Psoas muscle (tissue), 8 donors: Measurements from ENCODE around the gene PPP6C. TPM values are rescaled to one million over a fixed set of nuclear protein-coding genes. Genes with fewer than 3 reads are reported as not detected.
"Not testable (repeated sequence)": the region's sequence is repeated elsewhere in the genome, so short reads cannot be mapped to it uniquely, and the experiment has no call there.

Experiments used
- ATAC-seq, 4 donors: fragments of 200-7000 bp; cut with Tn5 transposase; one replicate each; pipeline ENCODE4 v1.9.1; 2020; ENCODE audit warnings: moderate library complexity in 3 of 4, mild to moderate bottlenecking in 2 of 4
- DNase-seq, 2 donors: peaks; one replicate each; pipeline ENCODE4 v3.0.0-alpha.2; 2020
- H3K27ac ChIP-seq: fragments of 200-600 bp; one replicate; pipeline ENCODE4 v1.8.0; 2022
- H3K27me3 ChIP-seq, 3 donors: fragments of 200-600 bp in 1 of 3; one replicate each; pipeline versions ENCODE4 v1.6.1 to v1.8.0; 2013 to 2022; ENCODE audit warnings: low read length in 2 of 3, mild to moderate bottlenecking in 2 of 3, moderate library complexity in 1 of 3; ENCODE audit not compliant: insufficient read depth in 3 of 3
- H3K36me3 ChIP-seq, 2 donors: fragments of 200-600 bp in 1 of 2; one replicate each; pipeline versions ENCODE4 v1.6.1 to v1.8.0; 2013 to 2022; ENCODE audit warnings: low read depth in 1 of 2, mild to moderate bottlenecking in 1 of 2, moderate library complexity in 1 of 2; ENCODE audit not compliant: insufficient read depth in 1 of 2
- H3K4me1 ChIP-seq: fragments of 200-600 bp; one replicate; pipeline ENCODE4 v1.8.0; 2022
- H3K4me3 ChIP-seq: fragments of 200-600 bp; one replicate; pipeline ENCODE4 v1.8.0; 2022; ENCODE audit warnings: mild to moderate bottlenecking
- H3K9me3 ChIP-seq: fragments of 200-600 bp; one replicate; pipeline ENCODE4 v1.8.0; 2022
- CTCF ChIP-seq: fragments of 200-600 bp; IDR thresholded peaks from one replicate; pipeline ENCODE4 v1.8.0; 2022; ENCODE audit warnings: antibody characterized with exemption
- WGBS, 3 donors: extraction: QIAGEN DNeasy Blood & Tissue Kit; methylation state at CpG; one replicate each; pipeline versions ENCODE4 v1.1.6 to v1.1.7; 2013; 5-methylcytosine and 5-hydroxymethylcytosine counted together
- intact Hi-C, 2 donors: fragments of 100-400 bp; cut with DNase I; formaldehyde crosslinking; loops; one replicate each; pipeline versions ENCODE4 v1.11.0 to v1.14.2; 2022
- polyA plus RNA-seq, 3 donors: library from polyadenylated mRNA; stranded (reverse); fragments of 200-250 nt; gene quantifications; one replicate each; pipeline ENCODE4 v1.2.3, GENCODE V29; 2013
- total RNA-seq, 4 donors: library from RNA; stranded (reverse); fragmentation: NEBNext Ultra II Directional in 2 of 4; extraction: Animal tissue kit (Norgen Biotek cat#: 25700) in 2 of 4; gene quantifications; one replicate each; pipeline versions ENCODE4 v1.2.1 to v1.2.4, GENCODE V29; 2021 to 2023
- donor health status: healthy with polysubstance abuse.
- donor health status: DM: no; HTN: no; CAD: no; lungs with moderate emphysema.
- donor health status: Bipolar disorder and iron deficiency.
- donor health status: healthy.
- donor health status: DM: yes; HTN: yes; CAD: no.
- donor health status: DM: no; HTN: no; CAD: no.
- donor health status: DM: no; HTN: no; CAD: no.
- donor health status: DM: yes; HTN: yes; CAD: no.

PPP6C gene
- total and polyA plus RNA-seq, 7 donors, result 29.9 to 91.6 (median 56.6) TPM

DNA sequence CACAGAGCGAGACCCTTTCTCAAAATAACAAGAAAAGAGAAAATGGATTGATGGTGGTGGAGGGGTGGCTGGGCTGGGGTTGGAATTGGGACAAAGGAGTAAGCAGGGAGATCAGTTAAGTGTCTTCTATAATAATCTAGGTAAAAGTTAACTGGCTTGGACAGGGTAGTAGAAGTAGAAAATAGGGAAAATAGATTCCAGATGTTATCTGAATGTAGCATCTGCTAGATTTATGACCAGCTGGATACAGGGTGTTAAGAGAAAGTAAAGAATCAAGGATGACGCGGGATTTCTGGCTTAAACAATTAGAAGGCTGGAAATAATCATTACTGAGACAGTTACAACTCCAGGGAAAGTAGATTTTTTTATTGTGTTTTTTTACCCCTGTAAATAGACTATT lies 13.0 kb downstream of the PPP6C start:
- Histone ChIP-seq H3K36me3 (no peaks in the 10 kb centered on the region), H3K4me1 (peaks cover 69% of the 10 kb centered on the region), H3K27ac (no peak overlapping the region), H3K4me3 (no peak overlapping the region), H3K27me3 (no peaks in the 10 kb centered on the region), H3K9me3 (no peaks in the 10 kb centered on the region)
- WGBS, 3 donors, result 77 to 83% (median 82%) methylated on average over 3 of the region's 3 CpGs
- no peak for DNase-seq
- TF ChIP-seq CTCF, result no peak
- intact Hi-C loops, result no loop called here
- no peak for ATAC-seq

- Histone ChIP-seq H3K27me3 (no peaks in the 10 kb centered on the region), H3K36me3 (peaks cover 2 to 25% of the 10 kb centered on the region in 2 donors), H3K4me3 (no peak overlapping the region), H3K4me1 (peaks cover 35% of the 10 kb centered on the region), H3K27ac (no peak overlapping the region), H3K9me3 (no peaks in the 10 kb centered on the region)
- ATAC-seq, result no peak
- intact Hi-C loops, result no loop called here
- TF ChIP-seq CTCF, result no peak
- DNase-seq, result no peak
- 32 to 49% (median 33%) methylated on average over 6 of the region's 6 CpGs for WGBS, 3 donors
These were observed 17.4 kb downstream of the PPP6C start for GRCh38 chr9:125172031-125172755.

GRCh38 chr9:125169895-125170294 lies 19.7 kb downstream of the PPP6C start:
- H3K36me3 ChIP-seq, result peaks cover 2 to 27% of the 10 kb centered on the region in 2 donors
- ATAC-seq, result no peak
- no peak overlapping the region for H3K27ac ChIP-seq
- H3K4me1 ChIP-seq, result peaks cover 29% of the 10 kb centered on the region
- TF ChIP-seq CTCF, result no peak
- no peak for DNase-seq
- intact Hi-C loops, result no loop called here
- no peaks in the 10 kb centered on the region for H3K9me3 ChIP-seq
- no peak overlapping the region for H3K4me3 ChIP-seq
- H3K27me3 ChIP-seq, result no peaks in the 10 kb centered on the region

DNA sequence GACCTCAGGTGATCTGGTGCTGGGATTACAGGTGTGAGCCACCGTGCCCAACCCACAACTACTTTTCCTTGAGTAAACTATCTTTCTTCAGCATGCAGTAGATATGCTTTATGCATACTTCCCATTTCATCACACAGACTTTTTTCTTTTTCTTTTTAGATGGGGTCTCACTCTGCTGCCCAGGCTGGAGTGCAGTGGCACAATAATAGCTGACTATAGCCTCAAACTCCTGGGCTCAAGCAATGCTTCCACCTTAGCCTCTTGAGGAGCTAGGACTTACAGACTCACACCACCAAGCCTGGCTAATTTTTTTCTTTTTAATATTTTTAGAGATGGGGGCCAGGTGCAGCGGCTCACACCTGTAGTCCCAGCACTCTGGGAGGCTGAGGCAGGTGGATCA lies 22.8 kb downstream of the PPP6C start:
- no peaks in the 10 kb centered on the region for H3K9me3 ChIP-seq
- H3K27ac ChIP-seq, result no peak overlapping the region
- ATAC-seq (no peak), DNase-seq (no peak)
- 68 to 96% (median 79%) methylated on average over 2 of the region's 2 CpGs for WGBS, 3 donors
- intact Hi-C loops, result no loop called here
- H3K4me1 ChIP-seq, result peaks cover 11% of the 10 kb centered on the region
- no peaks in the 10 kb centered on the region for H3K27me3 ChIP-seq
- no peak for TF ChIP-seq CTCF
- no peak overlapping the region for H3K4me3 ChIP-seq
- peaks cover 2 to 31% of the 10 kb centered on the region in 2 donors for H3K36me3 ChIP-seq

DNA sequence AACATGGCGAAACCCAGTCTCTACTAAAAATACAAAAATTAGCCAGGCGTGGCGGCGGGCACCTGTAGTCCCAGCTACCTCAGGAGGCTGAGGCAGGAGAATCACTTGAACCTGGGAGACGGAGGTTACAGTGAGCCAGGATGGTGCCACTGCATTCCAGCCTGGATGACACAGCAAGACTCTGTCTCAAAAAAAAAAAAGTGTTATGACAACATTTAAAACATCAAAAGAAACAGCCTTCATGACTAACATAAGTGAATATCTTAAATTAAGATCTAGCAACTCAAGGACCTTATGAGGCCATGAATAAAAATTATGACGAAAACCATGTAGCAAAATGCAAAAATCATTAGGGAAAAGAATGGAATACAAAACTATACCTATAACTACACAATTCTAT lies 26.7 kb downstream of the PPP6C start:
- intact Hi-C loops, H3K4me3 ChIP-seq, ATAC-seq, DNase-seq, H3K9me3 ChIP-seq, H3K27me3 ChIP-seq: not testable (repeated sequence)
- peaks cover 0 to 11% of the 10 kb centered on the region in 2 donors for H3K36me3 ChIP-seq
- H3K4me1 ChIP-seq, result peaks cover 23% of the 10 kb centered on the region
- peak overlapping the region; percentile 55 for H3K27ac ChIP-seq
- WGBS, 3 donors, result 94% methylated on average over 6 of the region's 6 CpGs
